H1 (cell line): ENCODE results near the gene SH3PXD2B. TPM values are rescaled to one million over a fixed set of nuclear protein-coding genes. Genes with fewer than 3 reads are reported as not detected.

ENCODE experiments used
- CTCF ChIP-seq, 3 experiments: IDR thresholded peaks; 1 replicate in 2 of 3; 2 replicates in 1 of 3; pipeline versions ENCODE4 v1.5.1 to v1.6.1; 2011; ENCODE audit warnings: low read length in 3 of 3, mild to moderate bottlenecking in 3 of 3, inconsistent platforms in 2 of 3, low read depth in 1 of 3, moderate library complexity in 1 of 3; ENCODE audit not compliant: insufficient read depth in 1 of 3; ENCODE audit errors: control extremely low read depth in 1 of 3
- GABPA ChIP-seq: IDR thresholded peaks from 2 replicates; pipeline ENCODE4 v1.6.1; 2011; ENCODE audit warnings: mild to moderate bottlenecking, low read length, moderate library complexity, borderline replicate concordance; ENCODE audit not compliant: insufficient read depth
- JUN ChIP-seq: IDR thresholded peaks from 2 replicates; pipeline ENCODE4 v1.6.1; 2011; ENCODE audit warnings: low read depth, mild to moderate bottlenecking, improper control_type of control experiment, low read length
- SIN3A ChIP-seq, 2 experiments: IDR thresholded peaks in 1 of 2; conservative IDR thresholded peaks in 1 of 2; 2 replicates each; pipeline ENCODE4 v1.6.1; 2011 to 2012; ENCODE audit warnings: low read length in 2 of 2, improper control_type of control experiment in 1 of 2, low read depth in 1 of 2, mild to moderate bottlenecking in 1 of 2
- SUZ12 ChIP-seq: fragments of 200-600 bp; sonication (generic); IDR thresholded peaks from 2 replicates; pipeline ENCODE4 v1.6.1; 2012; ENCODE audit warnings: mild to moderate bottlenecking, inconsistent platforms, low read length, moderate library complexity, mixed read lengths
- polyA plus RNA-seq, 7 experiments: library from polyadenylated mRNA; depleted of rRNA in 3 of 7; stranded (reverse) in 5 of 7; unstranded in 2 of 7; fragments of >200 nt in 5 of 7; fragments of 200-250 nt in 2 of 7; gene quantifications; 1 replicate in 5 of 7; 2 replicates in 1 of 7; 4 replicates in 1 of 7; pipeline versions ENCODE4 v1.2.1 to v1.2.3, GENCODE V29; 2011 to 2013; ENCODE audit warnings: missing spikeins in 2 of 7, mixed read lengths in 2 of 7
- total RNA-seq: library from RNA; stranded (reverse); fragmentation: NEBNext Ultra II Directional; extraction: Animal tissue kit (Norgen Biotek cat#: 25700); gene quantifications from 2 replicates; pipeline ENCODE4 v1.2.1, GENCODE V29; 2021

Gene SH3PXD2B
- total and polyA plus RNA-seq, 2 of the 8 experiments (the other 6 are each of a cell fraction or from before 2014, with no cell fraction given), result 32.9 to 72.9 TPM

DNA sequence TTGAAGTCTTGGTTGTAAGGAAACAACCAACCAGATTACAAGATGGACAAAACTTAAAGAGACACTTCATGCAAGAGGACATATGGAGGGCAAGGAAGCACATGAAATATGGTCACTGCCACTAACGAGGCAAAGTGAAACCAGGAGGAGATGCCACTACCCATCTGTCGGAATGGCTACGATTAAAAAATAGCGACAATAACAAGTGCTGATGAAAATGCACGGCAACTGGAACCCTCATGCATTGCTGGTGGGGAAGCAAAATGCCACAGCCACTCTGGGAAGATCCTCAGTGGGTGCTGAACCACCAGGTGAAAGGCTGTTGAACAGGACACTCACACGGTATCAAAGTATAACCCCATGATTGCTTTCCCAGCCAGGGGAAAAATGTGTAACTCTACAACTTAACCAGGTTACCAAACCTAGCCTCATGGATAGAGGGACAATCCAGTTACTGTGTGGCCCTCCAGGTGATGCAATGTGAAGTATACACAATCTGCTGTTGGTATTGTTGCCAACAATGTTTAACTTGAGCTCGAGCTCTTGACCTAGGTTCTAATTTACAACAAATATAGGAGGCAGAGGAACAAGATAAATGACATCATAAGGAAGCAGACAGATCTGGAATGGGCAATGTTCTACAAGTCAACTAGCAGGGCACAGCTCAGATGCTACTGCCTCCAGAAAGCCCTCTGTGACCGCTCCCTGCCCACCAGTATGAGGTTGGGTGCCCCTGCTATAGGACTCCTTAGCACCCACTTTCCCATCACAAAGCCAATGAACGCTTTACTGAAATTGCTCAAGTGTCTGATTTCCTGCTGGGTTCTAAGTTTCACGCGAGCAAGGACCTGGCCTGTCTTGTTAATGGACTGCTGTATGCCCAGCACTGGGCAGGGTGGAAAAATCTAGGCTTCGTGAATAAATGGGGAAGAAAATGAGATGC lies 25.8 kb downstream of the SH3PXD2B start (continued):
- TF ChIP-seq GABPA (no peak), SIN3A (conservative IDR thresholded peaks at IDR 0.05 in 1 of 2, IDR thresholded peaks at IDR 0.05 in 1 of 2; ENCODE audit: low read depth in 1 of 2, low read length in 2 of 2) (no peak), SUZ12 (no peak), CTCF (IDR thresholded peaks at IDR 0.05; ENCODE audit: control extremely low read depth in 1 of 3, insufficient read depth in 1 of 3, low read depth in 1 of 3, low read length in 3 of 3) (no peak), JUN (no peak)
